Adrenal gland (tissue), 12 donors: ENCODE data around the gene CXCR6. TPM values are rescaled to one million over a fixed set of nuclear protein-coding genes. Genes with fewer than 3 reads are reported as not detected.

Experiments
- DNase-seq, 7 donors: peaks; one replicate each; pipeline ENCODE4 v3.0.0-alpha.2; 2019 to 2020
- H3K27ac ChIP-seq, 5 donors: fragments of 200-600 bp; sonication (generic) in 4 of 5; 1 replicate in 3 of 5; 2 replicates in 2 of 5; pipeline versions ENCODE4 v1.5.1 to v1.8.0; 2016 to 2020; ENCODE audit warnings: mild to moderate bottlenecking in 1 of 5
- H3K27me3 ChIP-seq: fragments of 200-600 bp; 2 replicates; pipeline ENCODE4 v1.8.0; 2021
- H3K36me3 ChIP-seq, 2 donors: fragments of 200-600 bp; replicated peaks in 1 of 2; 1 replicate in 1 of 2; 2 replicates in 1 of 2; pipeline versions ENCODE4 v1.5.1 to v1.8.0; 2018 to 2022
- H3K4me1 ChIP-seq, 2 donors: fragments of 200-600 bp; replicated peaks in 1 of 2; 1 replicate in 1 of 2; 2 replicates in 1 of 2; pipeline versions ENCODE4 v1.5.1 to v1.8.0; 2018 to 2021
- H3K4me3 ChIP-seq, 4 donors: fragments of 200-600 bp; sonication (generic) in 3 of 4; one replicate each; pipeline ENCODE4 v1.5.1; 2016 to 2018
- H3K9me3 ChIP-seq, 3 donors: fragments of 200-600 bp; sonication (generic) in 1 of 3; replicated peaks in 1 of 3; 1 replicate in 2 of 3; 2 replicates in 1 of 3; pipeline versions ENCODE4 v1.5.1 to v1.8.0; 2016 to 2021
- POLR2A ChIP-seq, 2 donors: fragments of 450-650 bp; IDR thresholded peaks; one replicate each; pipeline ENCODE4 v1.6.1; 2017; ENCODE audit warnings: antibody characterized with exemption in 2 of 2, mild to moderate bottlenecking in 2 of 2, moderate library complexity in 1 of 2
- WGBS, 4 donors: extraction: QIAGEN DNeasy Blood & Tissue Kit in 2 of 4; methylation state at CpG; one replicate each; pipeline versions ENCODE4 v1.1.5 to v1.1.7; 2013 to 2017; 5-methylcytosine and 5-hydroxymethylcytosine counted together
- intact Hi-C, 2 donors: fragments of 100-400 bp; cut with DNase I; formaldehyde crosslinking; loops; one replicate each; pipeline versions ENCODE4 v1.14.1 to v1.15.0; 2022 to 2023
- polyA plus RNA-seq, 3 donors: library from polyadenylated mRNA; stranded (reverse); fragments of 200-250 nt in 2 of 3; fragments of 350-450 nt in 1 of 3; fragmentation: Illumina TruSeq in 1 of 3; extraction: RNeasy Lipid Tissue Mini Kit (QIAGEN cat#74804) in 1 of 3; gene quantifications; one replicate each; pipeline ENCODE4 v1.2.3, GENCODE V29; 2013 to 2014
- total RNA-seq, 9 donors: library from RNA; depleted of rRNA in 4 of 9; stranded (reverse); fragments of >200 nt in 4 of 9; fragments of 120-200 nt in 1 of 9; fragmentation: NEBNext Ultra II Directional in 1 of 9; extraction: Animal tissue kit (Norgen Biotek cat#: 25700) in 1 of 9; gene quantifications; one replicate each; pipeline versions ENCODE4 v1.1.0 to v1.2.4, GENCODE V29; 2013 to 2023
- TF ChIP-seq, protein P1 (sequence below), 6 experiments: fragments of 450-650 bp in 4 of 6; fragments of 200-600 bp in 2 of 6; sonication (generic) in 1 of 6; IDR thresholded peaks; 1 replicate in 5 of 6; 2 replicates in 1 of 6; pipeline versions ENCODE4 v1.5.1 to v1.8.0; 2016 to 2021; ENCODE audit warnings: antibody characterized with exemption in 6 of 6, mild to moderate bottlenecking in 2 of 6, moderate library complexity in 1 of 6
- donor health status: healthy with polysubstance abuse.
- donor health status: Bipolar disorder and iron deficiency.
- donor health status: DM: yes; HTN: yes; CAD: no.
- donor health status: DM: no; HTN: no; CAD: no.
- donor health status: DM: no; HTN: no; CAD: no.
- donor health status: DM: yes; HTN: yes; CAD: no.

The CXCR6 gene
- total and polyA plus RNA-seq, 12 donors: 0.28 to 2.9 (median 0.54) TPM; not detected in 1

DNA sequence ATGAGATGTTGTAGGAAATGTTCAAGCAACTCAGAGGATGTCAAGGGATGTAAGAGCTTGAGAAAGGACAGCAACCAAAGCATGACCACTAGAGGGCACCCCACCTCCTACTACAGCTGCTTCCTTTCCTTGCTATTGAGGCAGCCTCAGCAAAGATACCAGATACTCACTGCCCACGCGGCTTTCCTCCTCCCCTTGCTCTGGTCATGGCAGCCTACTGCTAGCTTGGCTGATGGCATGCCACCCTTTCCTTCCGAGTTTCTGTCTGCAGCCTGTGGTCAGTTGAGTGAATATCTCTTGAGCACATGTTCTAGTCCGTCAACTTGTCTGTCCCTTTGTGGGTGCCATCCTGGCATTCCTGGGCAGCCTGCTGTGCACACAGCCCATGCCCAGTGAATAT is 4.4 kb upstream of the CXCR6 start:
- TF ChIP-seq, protein P1, sequence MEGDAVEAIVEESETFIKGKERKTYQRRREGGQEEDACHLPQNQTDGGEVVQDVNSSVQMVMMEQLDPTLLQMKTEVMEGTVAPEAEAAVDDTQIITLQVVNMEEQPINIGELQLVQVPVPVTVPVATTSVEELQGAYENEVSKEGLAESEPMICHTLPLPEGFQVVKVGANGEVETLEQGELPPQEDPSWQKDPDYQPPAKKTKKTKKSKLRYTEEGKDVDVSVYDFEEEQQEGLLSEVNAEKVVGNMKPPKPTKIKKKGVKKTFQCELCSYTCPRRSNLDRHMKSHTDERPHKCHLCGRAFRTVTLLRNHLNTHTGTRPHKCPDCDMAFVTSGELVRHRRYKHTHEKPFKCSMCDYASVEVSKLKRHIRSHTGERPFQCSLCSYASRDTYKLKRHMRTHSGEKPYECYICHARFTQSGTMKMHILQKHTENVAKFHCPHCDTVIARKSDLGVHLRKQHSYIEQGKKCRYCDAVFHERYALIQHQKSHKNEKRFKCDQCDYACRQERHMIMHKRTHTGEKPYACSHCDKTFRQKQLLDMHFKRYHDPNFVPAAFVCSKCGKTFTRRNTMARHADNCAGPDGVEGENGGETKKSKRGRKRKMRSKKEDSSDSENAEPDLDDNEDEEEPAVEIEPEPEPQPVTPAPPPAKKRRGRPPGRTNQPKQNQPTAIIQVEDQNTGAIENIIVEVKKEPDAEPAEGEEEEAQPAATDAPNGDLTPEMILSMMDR (IDR thresholded peaks at IDR 0.05): peak; percentile 88 to 96 (median 90)
- no peak for TF ChIP-seq POLR2A (IDR thresholded peaks at IDR 0.05)
- no peak overlapping the region for H3K27ac ChIP-seq

GRCh38 chr3:45939341-45939771 is 3.9 kb upstream of the CXCR6 start:
- H3K27ac ChIP-seq: no peak overlapping the region
- 54 to 77% (median 67%) methylated on average over 5 of the region's 5 CpGs for WGBS, 4 donors
- TF ChIP-seq, protein P1 (IDR thresholded peaks at IDR 0.05): no peak
- TF ChIP-seq POLR2A (IDR thresholded peaks at IDR 0.05): no peak
- H3K4me1 ChIP-seq: no peaks in the 10 kb centered on the region
- H3K36me3 ChIP-seq: peaks cover 0 to 20% of the 10 kb centered on the region in 2 donors
- H3K4me3 ChIP-seq: no peak overlapping the region
- no peaks in the 10 kb centered on the region for H3K27me3 ChIP-seq
- DNase-seq: no peak
- H3K9me3 ChIP-seq: no peaks in the 10 kb centered on the region
- intact Hi-C loops: loop anchor here (2.0 to 10.0 kb wide), 3 partner anchors 141 to 445 kb away; no protein-coding TSS in a partner anchor

More for the DNA sequence above, 4.4 kb upstream of the CXCR6 start:
- no peaks in the 10 kb centered on the region for H3K4me1 ChIP-seq
- H3K36me3 ChIP-seq: peaks cover 0 to 24% of the 10 kb centered on the region in 2 donors
- peak; percentile 83 to 96 (median 91) for DNase-seq
- no peak overlapping the region for H3K4me3 ChIP-seq
- H3K27me3 ChIP-seq: no peaks in the 10 kb centered on the region
- WGBS, 4 donors: 10 to 25% (median 24%) methylated on average over 4 of the region's 4 CpGs
- intact Hi-C loops: loop anchor here (2.0 to 10.0 kb wide), 3 partner anchors 142 to 446 kb away; no protein-coding TSS in a partner anchor
- H3K9me3 ChIP-seq: no peaks in the 10 kb centered on the region

- H3K4me1 ChIP-seq: no peaks in the 10 kb centered on the region
- TF ChIP-seq, protein P1 (IDR thresholded peaks at IDR 0.05): no peak
- no peak for TF ChIP-seq POLR2A (IDR thresholded peaks at IDR 0.05)
- no peak overlapping the region for H3K27ac ChIP-seq
- H3K9me3 ChIP-seq: no peaks in the 10 kb centered on the region
- DNase-seq: no peak
- H3K36me3 ChIP-seq: peaks cover 0 to 13% of the 10 kb centered on the region in 2 donors
- intact Hi-C loops: loop anchor here in 1 of 2 donors (2.0 kb wide), 1 partner anchor 137 kb away; no protein-coding TSS in a partner anchor
- H3K4me3 ChIP-seq: no peak overlapping the region
- 77 to 89% (median 85%) methylated on average over 7 of the region's 7 CpGs for WGBS, 4 donors
- no peaks in the 10 kb centered on the region for H3K27me3 ChIP-seq
Measured at GRCh38 chr3:45940004-45940780, 3.1 kb upstream of the CXCR6 start.

DNA sequence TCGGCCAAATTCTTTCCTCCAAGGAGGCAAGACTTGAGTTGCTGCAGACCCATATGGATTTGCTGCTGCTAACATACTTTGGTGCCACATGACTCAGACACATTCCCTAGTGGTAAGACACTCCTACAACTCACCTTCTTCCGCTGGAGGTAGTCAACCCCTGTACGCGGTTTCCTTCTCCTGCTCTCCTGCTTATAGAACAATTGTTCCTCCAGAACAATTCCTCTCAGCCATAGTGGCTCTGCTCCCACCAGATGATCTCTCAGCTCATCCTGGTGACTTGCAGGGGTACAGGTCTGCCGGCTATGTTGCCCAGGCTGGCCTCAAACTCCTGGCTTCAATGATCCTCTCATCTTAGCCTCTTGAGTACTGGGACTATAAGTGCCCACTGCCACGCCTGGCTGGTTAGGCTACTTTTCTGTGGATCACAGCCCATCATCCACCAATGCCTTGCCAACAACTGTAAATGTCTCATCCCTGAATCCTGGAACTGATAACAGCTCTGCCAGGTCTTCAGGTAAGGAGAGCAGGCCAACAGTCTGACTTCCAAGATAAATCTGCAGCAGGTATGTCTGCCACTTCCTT is 2.4 kb upstream of the CXCR6 start:
- no peaks in the 10 kb centered on the region for H3K9me3 ChIP-seq
- TF ChIP-seq POLR2A (IDR thresholded peaks at IDR 0.05): no peak
- TF ChIP-seq, protein P1 (IDR thresholded peaks at IDR 0.05): no peak
- H3K4me3 ChIP-seq: no peak overlapping the region
- H3K27ac ChIP-seq: no peak overlapping the region
- WGBS, 4 donors: 81 to 99% (median 88%) methylated on average over 6 of the region's 6 CpGs
- DNase-seq: no peak
- peaks cover 0 to 6% of the 10 kb centered on the region in 2 donors for H3K36me3 ChIP-seq
- intact Hi-C loops: loop anchor here in 1 of 2 donors (2.0 kb wide), 1 partner anchor 136 kb away; no protein-coding TSS in a partner anchor
- no peaks in the 10 kb centered on the region for H3K27me3 ChIP-seq
- H3K4me1 ChIP-seq: no peaks in the 10 kb centered on the region
